ENCODE data around the gene FOXK2. TPM values are rescaled to one million over a fixed set of nuclear protein-coding genes. Genes with fewer than 3 reads are reported as not detected.

FOXK2 gene
- total and polyA plus RNA-seq, 5 donors from 2014 or later = 2.2 to 55.6 (median 4.2) TPM

DNA sequence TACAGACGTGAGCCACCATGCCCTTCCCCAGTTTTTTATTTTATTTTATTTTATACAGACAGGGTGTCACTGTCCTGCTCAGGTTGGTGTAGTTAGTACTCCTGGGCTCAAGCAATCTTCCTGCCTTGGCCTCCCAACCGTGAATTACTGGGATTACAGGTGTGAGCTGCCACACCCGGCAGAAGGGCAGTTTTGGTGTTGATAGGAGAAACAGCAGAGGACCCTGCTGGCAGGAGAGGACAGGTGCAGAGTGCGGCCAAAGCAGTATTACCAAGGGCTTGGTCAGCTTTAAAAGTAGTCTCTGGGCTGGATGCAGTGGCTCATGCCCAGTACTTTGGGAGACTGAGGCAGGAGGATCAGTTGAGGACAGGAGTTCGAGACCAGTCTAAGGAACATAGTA, 22.9 kb downstream of the FOXK2 start:
- no peaks in the 10 kb centered on the region for H3K36me3 Mint-ChIP-seq
- H3K27ac Mint-ChIP-seq = peak overlapping the region in 1 of 3 donors; percentile 31
- no peak overlapping the region for H3K27ac ChIP-seq (ENCODE audit: insufficient read depth, low read length, poor library complexity, severe bottlenecking)
- no peaks in the 10 kb centered on the region for H3K27me3 Mint-ChIP-seq
- DNase-seq = no peak
- H3K4me3 ChIP-seq (ENCODE audit: low read depth, low read length) = no peak overlapping the region
- no peaks in the 10 kb centered on the region for H3K9me3 Mint-ChIP-seq
- H3K36me3 ChIP-seq (ENCODE audit: control insufficient read depth, insufficient read depth, low read length) = no peaks in the 10 kb centered on the region
- ATAC-seq (ENCODE audit: low read depth in 2 of 2) = no peak
- no peak overlapping the region for H3K4me3 Mint-ChIP-seq
- peaks cover 10 to 62% (median 29%) of the 10 kb centered on the region in 4 donors for H3K4me1 Mint-ChIP-seq
- H3K9me3 ChIP-seq (ENCODE audit: control insufficient read depth in 2 of 2, low read length in 2 of 2) = no peaks in the 10 kb centered on the region
- no peaks in the 10 kb centered on the region for H3K27me3 ChIP-seq (ENCODE audit: control insufficient read depth, insufficient read depth, low read length)
- H3K4me1 ChIP-seq (ENCODE audit: control insufficient read depth, insufficient read depth, low read length, poor library complexity, severe bottlenecking) = no peaks in the 10 kb centered on the region

GRCh38 chr17:82544431-82545070, 25.0 kb downstream of the FOXK2 start:
- H3K27ac ChIP-seq (ENCODE audit: insufficient read depth, low read length, poor library complexity, severe bottlenecking) = no peak overlapping the region
- H3K9me3 ChIP-seq (ENCODE audit: control insufficient read depth in 2 of 2, low read length in 2 of 2) = no peaks in the 10 kb centered on the region
- Mint-ChIP-seq H3K4me1 (peaks cover 6 to 69% (median 28%) of the 10 kb centered on the region in 4 donors), H3K36me3 (no peaks in the 10 kb centered on the region), H3K27ac (peak overlapping the region in 2 of 3 donors; percentile 16 to 36), H3K27me3 (no peaks in the 10 kb centered on the region), H3K4me3 (no peak overlapping the region), H3K9me3 (no peaks in the 10 kb centered on the region)
- no peaks in the 10 kb centered on the region for H3K4me1 ChIP-seq (ENCODE audit: control insufficient read depth, insufficient read depth, low read length, poor library complexity, severe bottlenecking)
- no peaks in the 10 kb centered on the region for H3K36me3 ChIP-seq (ENCODE audit: control insufficient read depth, insufficient read depth, low read length)
- DNase-seq = no peak
- no peak overlapping the region for H3K4me3 ChIP-seq (ENCODE audit: low read depth, low read length)
- no peak for ATAC-seq (ENCODE audit: low read depth in 2 of 2)
- no peaks in the 10 kb centered on the region for H3K27me3 ChIP-seq (ENCODE audit: control insufficient read depth, insufficient read depth, low read length)

DNA sequence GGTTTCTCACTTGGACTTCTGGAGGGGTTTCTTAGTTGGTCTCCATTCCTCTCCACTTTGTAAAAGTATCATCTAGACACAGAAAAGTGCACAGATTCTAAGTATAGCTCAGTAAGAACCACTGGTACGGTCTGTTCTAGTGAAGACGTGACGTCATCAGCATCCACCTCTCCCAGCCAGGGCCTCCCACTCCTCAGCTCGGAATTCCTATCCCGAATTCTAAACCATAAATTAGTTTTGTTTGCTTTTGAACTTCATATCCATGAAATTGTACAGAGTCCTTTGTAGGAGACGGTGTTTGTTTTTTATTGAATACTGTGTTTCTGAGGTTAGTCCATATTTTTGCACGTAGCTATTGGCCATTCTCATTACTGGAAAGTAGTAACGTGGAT, 25.5 kb downstream of the FOXK2 start:
- peak overlapping the region in 1 of 3 donors; percentile 36 for H3K27ac Mint-ChIP-seq
- H3K4me3 ChIP-seq (ENCODE audit: low read depth, low read length) = no peak overlapping the region
- H3K36me3 ChIP-seq (ENCODE audit: control insufficient read depth, insufficient read depth, low read length) = no peaks in the 10 kb centered on the region
- no peaks in the 10 kb centered on the region for H3K27me3 ChIP-seq (ENCODE audit: control insufficient read depth, insufficient read depth, low read length)
- DNase-seq = no peak
- H3K4me3 Mint-ChIP-seq = no peak overlapping the region
- peaks cover 6 to 69% (median 28%) of the 10 kb centered on the region in 4 donors for H3K4me1 Mint-ChIP-seq
- H3K9me3 Mint-ChIP-seq = no peaks in the 10 kb centered on the region
- no peak overlapping the region for H3K27ac ChIP-seq (ENCODE audit: insufficient read depth, low read length, poor library complexity, severe bottlenecking)
- no peaks in the 10 kb centered on the region for H3K27me3 Mint-ChIP-seq
- ATAC-seq (ENCODE audit: low read depth in 2 of 2) = no peak
- H3K36me3 Mint-ChIP-seq = no peaks in the 10 kb centered on the region
- H3K4me1 ChIP-seq (ENCODE audit: control insufficient read depth, insufficient read depth, low read length, poor library complexity, severe bottlenecking) = no peaks in the 10 kb centered on the region
- no peaks in the 10 kb centered on the region for H3K9me3 ChIP-seq (ENCODE audit: control insufficient read depth in 2 of 2, low read length in 2 of 2)

DNA sequence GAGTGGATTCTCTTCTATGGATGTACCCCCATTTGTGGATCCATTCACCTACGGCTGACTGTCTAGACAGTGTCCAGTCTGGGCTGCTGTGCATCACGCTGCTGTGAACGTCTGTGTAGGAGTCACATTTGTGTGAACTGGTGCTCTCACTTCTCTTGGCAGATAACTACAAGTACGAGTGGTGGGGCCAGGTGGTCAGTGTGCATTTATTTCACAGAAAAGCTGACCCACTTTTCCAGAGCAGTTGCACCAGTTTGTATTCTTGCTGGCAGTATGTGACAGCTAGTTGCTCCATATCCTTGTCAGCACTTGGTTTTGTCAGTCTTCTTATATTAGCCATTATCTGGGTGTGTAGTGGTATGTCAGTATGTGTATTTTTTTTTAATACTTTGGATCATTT, 28.4 kb downstream of the FOXK2 start:
- Mint-ChIP-seq H3K27me3 (no peaks in the 10 kb centered on the region), H3K4me1 (peaks cover 12 to 66% (median 28%) of the 10 kb centered on the region in 4 donors), H3K4me3 (no peak overlapping the region), H3K36me3 (no peaks in the 10 kb centered on the region), H3K27ac (peak overlapping the region in 2 of 3 donors; percentile 46 to 75), H3K9me3 (no peaks in the 10 kb centered on the region)
- H3K4me3 ChIP-seq (ENCODE audit: low read depth, low read length) = no peak overlapping the region
- H3K4me1 ChIP-seq (ENCODE audit: control insufficient read depth, insufficient read depth, low read length, poor library complexity, severe bottlenecking) = peaks cover 7% of the 10 kb centered on the region
- no peaks in the 10 kb centered on the region for H3K27me3 ChIP-seq (ENCODE audit: control insufficient read depth, insufficient read depth, low read length)
- DNase-seq (no peak), ATAC-seq (ENCODE audit: low read depth in 2 of 2) (no peak)
- no peak overlapping the region for H3K27ac ChIP-seq (ENCODE audit: insufficient read depth, low read length, poor library complexity, severe bottlenecking)
- H3K36me3 ChIP-seq (ENCODE audit: control insufficient read depth, insufficient read depth, low read length) = no peaks in the 10 kb centered on the region
- no peaks in the 10 kb centered on the region for H3K9me3 ChIP-seq (ENCODE audit: control insufficient read depth in 2 of 2, low read length in 2 of 2)

DNA sequence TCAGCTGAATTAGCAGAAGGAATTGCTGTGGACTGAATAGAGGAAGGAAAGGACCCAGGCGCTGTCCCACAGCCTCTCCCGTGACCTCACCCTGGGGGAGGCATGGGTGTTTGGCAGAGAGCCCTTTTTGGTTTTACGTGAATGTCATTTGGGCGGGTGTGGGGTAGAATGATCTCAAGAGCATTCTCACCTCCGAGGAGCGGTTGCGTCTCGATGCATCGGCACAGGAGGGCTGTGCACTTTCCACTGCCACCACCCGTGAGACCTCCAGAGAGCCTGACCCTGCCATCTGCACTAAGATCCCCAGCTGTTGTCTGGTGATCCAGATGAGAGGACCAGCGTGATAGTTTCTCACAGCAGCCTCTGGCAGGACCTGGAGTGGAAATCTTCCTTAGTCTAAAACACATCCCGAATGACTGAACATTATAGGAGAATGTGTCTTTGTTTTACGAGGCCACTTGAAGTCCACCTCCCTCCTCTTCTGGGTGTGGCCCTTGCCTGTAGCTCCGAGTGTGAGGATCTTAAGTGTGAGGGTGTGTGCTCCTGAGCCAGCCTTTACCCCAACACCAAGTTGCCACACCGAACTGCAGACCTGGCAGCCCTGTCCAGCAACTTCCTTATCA, 29.3 kb downstream of the FOXK2 start:
- peak overlapping the region; percentile 25 for H3K27ac ChIP-seq (ENCODE audit: insufficient read depth, low read length, poor library complexity, severe bottlenecking)
- Mint-ChIP-seq H3K27me3 (no peaks in the 10 kb centered on the region), H3K4me1 (peaks cover 12 to 60% (median 25%) of the 10 kb centered on the region in 4 donors), H3K27ac (peak overlapping the region in 1 of 3 donors; percentile 75), H3K36me3 (no peaks in the 10 kb centered on the region), H3K9me3 (no peaks in the 10 kb centered on the region), H3K4me3 (no peak overlapping the region)
- ATAC-seq (ENCODE audit: low read depth in 2 of 2) (no peak), DNase-seq (no peak)
- no peaks in the 10 kb centered on the region for H3K36me3 ChIP-seq (ENCODE audit: control insufficient read depth, insufficient read depth, low read length)
- H3K27me3 ChIP-seq (ENCODE audit: control insufficient read depth, insufficient read depth, low read length) = no peaks in the 10 kb centered on the region
- no peaks in the 10 kb centered on the region for H3K9me3 ChIP-seq (ENCODE audit: control insufficient read depth in 2 of 2, low read length in 2 of 2)
- H3K4me3 ChIP-seq (ENCODE audit: low read depth, low read length) = no peak overlapping the region
- peaks cover 7% of the 10 kb centered on the region for H3K4me1 ChIP-seq (ENCODE audit: control insufficient read depth, insufficient read depth, low read length, poor library complexity, severe bottlenecking)

DNA sequence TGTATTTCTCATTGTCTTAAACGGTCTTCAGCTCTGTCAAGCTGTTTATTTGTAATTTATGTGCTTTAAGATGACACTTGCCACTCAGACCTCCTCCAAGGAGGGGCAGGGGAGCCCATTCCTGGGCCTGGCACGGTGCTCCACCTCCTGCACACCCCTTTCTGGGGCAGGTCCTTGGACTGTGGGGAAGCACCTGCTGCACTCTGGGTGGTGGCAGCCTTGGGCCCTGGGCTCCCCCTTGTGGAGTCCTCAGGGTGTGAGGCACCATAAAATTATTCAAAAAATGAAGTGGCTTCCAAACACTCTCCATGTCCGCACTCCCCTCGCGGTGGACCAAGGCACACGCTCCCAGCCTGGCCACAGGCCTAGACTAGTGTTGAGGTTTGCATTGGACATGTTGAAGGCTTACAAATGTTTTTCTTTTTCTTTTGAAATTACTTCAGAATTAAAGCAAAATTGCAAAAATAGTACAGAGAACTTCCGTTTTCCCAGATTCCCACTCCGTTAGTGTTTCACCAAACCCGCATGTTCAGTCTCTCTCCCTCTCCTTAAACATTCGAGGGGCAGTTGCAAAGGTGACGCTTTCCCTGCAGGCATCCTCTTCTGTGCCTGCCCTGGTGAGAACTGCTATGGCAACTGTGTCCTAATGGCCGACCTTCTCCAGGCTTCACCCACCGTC, 32.4 kb downstream of the FOXK2 start:
- Histone ChIP-seq H3K27ac (ENCODE audit: insufficient read depth, low read length, poor library complexity, severe bottlenecking) (no peak overlapping the region), H3K4me3 (ENCODE audit: low read depth, low read length) (no peak overlapping the region), H3K27me3 (ENCODE audit: control insufficient read depth, insufficient read depth, low read length) (no peaks in the 10 kb centered on the region), H3K4me1 (ENCODE audit: control insufficient read depth, insufficient read depth, low read length, poor library complexity, severe bottlenecking) (peaks cover 16% of the 10 kb centered on the region), H3K36me3 (ENCODE audit: control insufficient read depth, insufficient read depth, low read length) (no peaks in the 10 kb centered on the region), H3K9me3 (ENCODE audit: control insufficient read depth in 2 of 2, low read length in 2 of 2) (no peaks in the 10 kb centered on the region)
- Mint-ChIP-seq H3K27me3 (no peaks in the 10 kb centered on the region), H3K36me3 (no peaks in the 10 kb centered on the region), H3K4me3 (peak overlapping the region in 1 of 4 donors; percentile 44), H3K4me1 (peaks cover 6 to 47% (median 29%) of the 10 kb centered on the region in 4 donors), H3K27ac (peak overlapping the region; percentile 32 to 68 (median 36)), H3K9me3 (no peaks in the 10 kb centered on the region)
- DNase-seq (peak; percentile 61 to 81 (median 72)), ATAC-seq (ENCODE audit: low read depth in 2 of 2) (peak; percentile 98 to 99)

- Histone ChIP-seq H3K4me1 (ENCODE audit: control insufficient read depth, insufficient read depth, low read length, poor library complexity, severe bottlenecking) (peaks cover 16% of the 10 kb centered on the region), H3K9me3 (ENCODE audit: control insufficient read depth in 2 of 2, low read length in 2 of 2) (no peaks in the 10 kb centered on the region), H3K36me3 (ENCODE audit: control insufficient read depth, insufficient read depth, low read length) (no peaks in the 10 kb centered on the region), H3K27me3 (ENCODE audit: control insufficient read depth, insufficient read depth, low read length) (no peaks in the 10 kb centered on the region), H3K4me3 (ENCODE audit: low read depth, low read length) (no peak overlapping the region), H3K27ac (ENCODE audit: insufficient read depth, low read length, poor library complexity, severe bottlenecking) (no peak overlapping the region)
- H3K27ac Mint-ChIP-seq = peak overlapping the region in 2 of 3 donors; percentile 34 to 36
- ATAC-seq (ENCODE audit: low read depth in 2 of 2) (no peak), DNase-seq (no peak)
- H3K9me3 Mint-ChIP-seq = no peaks in the 10 kb centered on the region
- H3K27me3 Mint-ChIP-seq = no peaks in the 10 kb centered on the region
- H3K4me3 Mint-ChIP-seq = no peak overlapping the region
- H3K4me1 Mint-ChIP-seq = peaks cover 6 to 46% (median 26%) of the 10 kb centered on the region in 4 donors
- H3K36me3 Mint-ChIP-seq = no peaks in the 10 kb centered on the region
Measured at GRCh38 chr17:82552580-82552979, 33.0 kb downstream of the FOXK2 start.

All from CD4-positive, CD25-positive, alpha-beta regulatory T cell (primary cell).